ENCODE data around the gene MESP2. TPM values are rescaled to one million over a fixed set of nuclear protein-coding genes. Genes with fewer than 3 reads are reported as not detected.
A peak's percentile ranks its signal among the peaks of the same experiment; 100 is the strongest.

The MESP2 gene
- total and polyA plus RNA-seq, 9 of the 15 experiments (the other 6 are each of a cell fraction or from before 2014, with no cell fraction given): 0.08 to 0.82 (median 0.37) TPM

GRCh38 chr15:89806559-89807550 lies 30.7 kb downstream of the MESP2 start (continued):
- TF ChIP-seq VEZF1 (CRISPR knock-in tag; IDR thresholded peaks at IDR 0.05) (no peak), EHMT2 (IDR thresholded peaks at IDR 0.05) (no peak), MCM2 (IDR thresholded peaks at IDR 0.05; ENCODE audit: low read depth) (no peak)
- TF ChIP-seq, protein P1, sequence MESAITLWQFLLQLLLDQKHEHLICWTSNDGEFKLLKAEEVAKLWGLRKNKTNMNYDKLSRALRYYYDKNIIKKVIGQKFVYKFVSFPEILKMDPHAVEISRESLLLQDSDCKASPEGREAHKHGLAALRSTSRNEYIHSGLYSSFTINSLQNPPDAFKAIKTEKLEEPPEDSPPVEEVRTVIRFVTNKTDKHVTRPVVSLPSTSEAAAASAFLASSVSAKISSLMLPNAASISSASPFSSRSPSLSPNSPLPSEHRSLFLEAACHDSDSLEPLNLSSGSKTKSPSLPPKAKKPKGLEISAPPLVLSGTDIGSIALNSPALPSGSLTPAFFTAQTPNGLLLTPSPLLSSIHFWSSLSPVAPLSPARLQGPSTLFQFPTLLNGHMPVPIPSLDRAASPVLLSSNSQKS (CRISPR knock-in tag; IDR thresholded peaks at IDR 0.05): no peak

GRCh38 chr15:89807689-89808088 lies 31.6 kb downstream of the MESP2 start:
- TF ChIP-seq FIP1L1 (IDR thresholded peaks at IDR 0.05; ENCODE audit: low read depth, low read length, poor library complexity, severe bottlenecking): no peak
- peak; percentile 12 for TF ChIP-seq PRDM10 (IDR thresholded peaks at IDR 0.05; ENCODE audit: partially characterized antibody)
- Histone ChIP-seq H3K4me2 (ENCODE audit: insufficient read depth, low read length) (no peak overlapping the region), H3K9ac (ENCODE audit: insufficient read depth in 1 of 2, low read depth in 2 of 2, low read length in 2 of 2) (no peak overlapping the region), H3K27ac (ENCODE audit: extremely low read depth, low read depth, low read length) (no peak overlapping the region), H3K27me3 (ENCODE audit: control insufficient read depth in 2 of 2, insufficient read depth in 2 of 2, low read length in 2 of 2) (no peaks in the 10 kb centered on the region), H3K9me1 (ENCODE audit: control insufficient read depth, insufficient read depth, low read length) (no peaks in the 10 kb centered on the region), H4K20me1 (replicated peaks; ENCODE audit: control insufficient read depth, insufficient read depth, low read length) (no peaks in the 10 kb centered on the region), H3K4me3 (no peak overlapping the region), H3K79me2 (ENCODE audit: control insufficient read depth, insufficient read depth, low read length) (no peaks in the 10 kb centered on the region), H3K4me1 (replicated peaks in 1 of 2; ENCODE audit: control insufficient read depth in 2 of 2, insufficient read depth in 2 of 2, low read length in 2 of 2) (peaks cover 0 to 52% of the 10 kb centered on the region in 2 experiments; a peak in 2 of 5 replicates), H2AFZ (ENCODE audit: low read depth, low read length) (no peak overlapping the region), H3K36me3 (ENCODE audit: control insufficient read depth, insufficient read depth, low read length) (no peaks in the 10 kb centered on the region), H3K9me3 (replicated peaks; ENCODE audit: control insufficient read depth, insufficient read depth, low read depth, low read length) (no peaks in the 10 kb centered on the region)
- WGBS (ENCODE audit: insufficient coverage, low coverage, missing lambda C conversion rate): 60% methylated on average over 6 of the region's 6 CpGs
- no peak for FAIRE-seq
- ATAC-seq: no peak
- intact Hi-C loops (cut with micrococcal nuclease) (no loop called here), in situ Hi-C loops (cut with MboI) (no loop called here)
- DNase-seq (ENCODE audit: extremely low read depth in 1 of 4, low spot score in 3 of 4): no peak
- BruUV-seq (replicated peaks): no TSS peak
- POLR2A ChIA-PET: interaction anchor here (0.6 to 1.0 kb wide), 2 partner anchors 23 to 739 kb away, joined by 3 to 4 read pairs; no protein-coding TSS in a partner anchor
- CTCF ChIA-PET (ENCODE audit: low intra/inter-chr PET ratio): no interaction called here
